ENCODE results near the gene CRLF1.

The CRLF1 gene, protein sequence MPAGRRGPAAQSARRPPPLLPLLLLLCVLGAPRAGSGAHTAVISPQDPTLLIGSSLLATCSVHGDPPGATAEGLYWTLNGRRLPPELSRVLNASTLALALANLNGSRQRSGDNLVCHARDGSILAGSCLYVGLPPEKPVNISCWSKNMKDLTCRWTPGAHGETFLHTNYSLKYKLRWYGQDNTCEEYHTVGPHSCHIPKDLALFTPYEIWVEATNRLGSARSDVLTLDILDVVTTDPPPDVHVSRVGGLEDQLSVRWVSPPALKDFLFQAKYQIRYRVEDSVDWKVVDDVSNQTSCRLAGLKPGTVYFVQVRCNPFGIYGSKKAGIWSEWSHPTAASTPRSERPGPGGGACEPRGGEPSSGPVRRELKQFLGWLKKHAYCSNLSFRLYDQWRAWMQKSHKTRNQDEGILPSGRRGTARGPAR

DNA sequence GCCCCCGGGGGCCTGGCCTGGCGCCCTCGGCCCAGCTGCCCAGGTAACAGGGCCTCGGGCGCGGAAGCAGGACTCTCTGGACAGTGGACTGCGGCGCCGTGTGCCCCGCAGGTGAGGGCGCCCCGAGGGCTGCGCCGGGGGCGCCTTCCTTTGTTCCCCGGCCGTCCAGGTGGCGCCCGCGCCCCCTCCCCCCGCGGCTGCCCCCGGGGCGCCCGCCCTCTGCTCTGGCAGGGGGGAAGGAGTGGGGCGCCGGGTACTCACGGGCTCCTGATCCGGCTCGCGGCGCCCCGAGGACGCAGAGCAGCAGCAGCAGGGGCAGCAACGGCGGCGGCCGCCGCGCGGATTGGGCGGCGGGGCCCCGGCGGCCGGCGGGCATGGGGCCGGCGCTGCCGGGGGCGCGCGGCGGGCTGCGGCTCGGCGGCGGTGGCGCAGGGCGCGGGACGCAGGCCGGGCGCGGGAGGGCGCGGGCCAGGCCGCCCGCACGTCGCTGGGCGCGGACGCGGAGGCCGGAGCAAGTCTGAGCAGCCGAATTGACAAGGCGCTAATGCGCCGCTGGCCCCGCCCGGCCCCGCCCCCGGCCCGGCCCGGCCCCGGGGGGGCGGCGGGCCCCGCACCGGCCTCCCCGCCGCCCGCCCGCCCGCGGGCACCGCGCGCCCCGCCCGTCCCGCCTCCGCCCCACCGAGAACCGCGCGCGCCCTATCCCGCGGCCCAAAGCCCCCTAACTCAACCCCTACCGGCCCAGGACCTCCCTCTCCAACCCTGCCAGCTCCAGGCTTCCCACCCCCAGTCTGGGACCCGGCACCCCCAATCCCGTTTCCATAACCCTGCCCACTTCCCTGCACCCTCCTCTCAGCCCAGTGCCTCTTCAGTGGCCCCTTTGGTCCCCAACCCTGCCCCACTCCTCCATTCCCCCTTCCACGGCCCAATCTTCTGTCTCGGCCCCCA lies at the start of gene CRLF1:
TSS of gene CRLF1 (minus strand) at position 519 of the 945 bp plus-strand sequence. CDS start at position 376, 143 bp downstream.
- DNase-seq, result no peak

GRCh38 chr19:18655173-18655844 lies 48.7 kb upstream of the CRLF1 start:
- no peak for DNase-seq

DNA sequence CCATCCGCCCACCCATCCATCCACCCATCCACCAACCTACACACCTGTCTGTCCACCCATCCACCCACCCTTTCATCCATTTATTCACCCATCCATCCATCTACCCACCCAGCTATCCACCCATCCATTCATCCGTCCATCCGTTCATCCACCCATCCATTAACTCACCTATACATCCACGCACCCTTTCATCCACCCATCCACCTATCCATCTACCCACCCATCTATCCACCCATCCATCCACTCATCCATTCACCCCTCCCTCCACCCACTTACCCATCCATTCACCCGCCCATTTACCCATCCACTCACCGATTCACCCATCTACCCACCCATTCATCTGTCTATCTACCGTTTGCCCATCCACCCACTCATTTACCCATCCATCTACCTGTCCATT lies 47.9 kb upstream of the CRLF1 start:
- DNase-seq, result no peak

DNA sequence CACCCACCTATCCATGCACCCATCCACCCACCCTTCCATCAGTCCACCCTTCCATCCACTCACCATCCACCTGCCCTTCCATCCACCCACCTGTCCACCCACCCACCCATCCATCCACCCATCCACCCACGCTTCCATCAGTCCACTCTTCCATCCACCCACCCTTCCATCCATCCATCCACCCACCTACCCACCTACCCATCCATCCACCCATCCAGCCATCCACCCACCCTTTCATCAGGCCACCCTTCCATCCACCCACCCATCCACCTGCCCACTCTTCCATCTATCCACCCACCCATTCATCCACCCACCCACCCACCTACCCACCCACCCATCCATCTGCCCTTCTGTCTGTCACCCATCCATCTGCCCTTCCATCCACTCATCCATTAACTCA lies 47.3 kb upstream of the CRLF1 start:
- DNase-seq, result no peak

GRCh38 chr19:18651733-18652132 lies 45.1 kb upstream of the CRLF1 start:
- no peak for DNase-seq

DNA sequence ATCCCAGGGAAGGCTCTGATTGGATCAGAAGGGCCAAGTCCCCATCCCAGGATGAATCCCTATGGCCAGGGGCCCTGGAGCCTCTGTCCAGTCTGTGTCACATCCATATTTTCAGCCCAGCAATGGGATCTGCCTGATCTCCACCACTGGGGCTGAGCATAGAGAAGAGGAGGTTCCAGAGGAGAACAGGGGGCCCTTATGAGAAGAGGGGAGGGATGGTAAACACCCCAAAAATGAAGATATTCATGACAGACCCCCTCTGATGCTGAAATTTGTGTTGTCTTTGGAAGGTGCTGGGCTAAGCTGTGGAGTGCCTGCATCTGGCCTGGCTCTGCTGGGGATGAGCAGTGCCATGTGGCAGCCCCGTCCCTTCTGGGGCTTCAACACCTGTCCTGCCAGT lies 44.7 kb upstream of the CRLF1 start:
- no peak for DNase-seq

DNA sequence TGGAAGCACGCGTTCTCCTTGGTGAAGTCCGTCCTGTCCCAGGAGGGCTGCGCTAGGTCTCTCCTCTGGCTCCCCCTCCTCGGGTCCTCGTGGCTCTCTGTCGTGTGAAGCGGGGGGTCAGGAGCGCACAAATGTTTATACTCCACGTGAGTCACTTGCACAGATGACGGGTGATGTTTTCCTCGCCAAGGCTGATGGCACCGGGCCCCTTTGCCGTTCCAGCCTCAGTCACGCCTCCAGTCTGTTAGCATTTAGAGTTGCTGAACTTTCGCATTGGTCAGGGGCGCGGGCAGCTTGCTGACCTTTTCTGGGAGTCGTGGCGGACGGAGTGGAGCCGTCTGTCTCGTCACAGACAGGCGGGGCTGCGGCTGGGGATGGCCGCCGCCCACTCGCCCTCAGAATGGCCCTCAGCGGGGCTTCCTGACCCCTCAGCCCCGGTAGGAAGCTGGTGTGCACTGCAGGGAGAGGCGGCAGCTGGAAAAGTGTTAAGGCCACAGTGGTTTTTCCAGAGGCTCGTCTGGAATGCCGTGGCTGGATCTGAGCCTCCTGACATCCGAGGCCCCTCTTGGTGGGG lies 44.0 kb upstream of the CRLF1 start:
- DNase-seq, result no peak

- DNase-seq, result no peak
Observed at GRCh38 chr19:18650021-18650390, 43.4 kb upstream of the CRLF1 start.

GRCh38 chr19:18649371-18650020 lies 42.9 kb upstream of the CRLF1 start:
- peak in 1 of 2 donors; percentile 13 for DNase-seq

GRCh38 chr19:18648973-18649315 lies 42.3 kb upstream of the CRLF1 start:
- no peak for DNase-seq

GRCh38 chr19:18647807-18648206 lies 41.2 kb upstream of the CRLF1 start:
- no peak for DNase-seq

GRCh38 chr19:18647371-18647767 lies 40.8 kb upstream of the CRLF1 start:
- DNase-seq, result no peak

- DNase-seq, result no peak
Observed at GRCh38 chr19:18646535-18647370, 40.2 kb upstream of the CRLF1 start.

DNA sequence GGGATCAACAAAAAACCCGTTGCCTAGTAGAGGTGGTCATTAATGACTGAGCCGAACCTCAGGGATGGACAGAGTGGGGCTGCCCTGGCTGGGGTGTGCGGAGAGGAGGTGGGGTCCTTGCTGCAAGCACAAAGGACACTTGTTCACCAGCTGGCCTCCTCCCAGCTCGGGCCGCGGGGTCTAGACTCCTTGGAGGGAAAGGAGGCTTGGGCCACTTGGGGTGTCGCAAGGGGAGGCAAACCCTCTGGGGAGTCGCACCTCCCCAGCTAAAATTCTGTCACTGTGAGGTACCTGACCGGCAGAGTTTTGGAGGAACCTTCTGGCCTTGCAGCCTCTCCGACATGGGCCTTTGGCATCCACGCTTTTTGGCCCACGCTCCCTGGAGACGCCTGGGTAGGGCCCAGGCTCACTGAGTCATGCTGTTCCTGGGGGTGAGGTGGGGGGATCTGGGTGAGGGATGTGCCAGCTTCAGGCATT lies 38.5 kb upstream of the CRLF1 start:
- no peak for DNase-seq

GRCh38 chr19:18644196-18645034 lies 37.8 kb upstream of the CRLF1 start:
- peak; percentile 6 to 77 for DNase-seq

DNA sequence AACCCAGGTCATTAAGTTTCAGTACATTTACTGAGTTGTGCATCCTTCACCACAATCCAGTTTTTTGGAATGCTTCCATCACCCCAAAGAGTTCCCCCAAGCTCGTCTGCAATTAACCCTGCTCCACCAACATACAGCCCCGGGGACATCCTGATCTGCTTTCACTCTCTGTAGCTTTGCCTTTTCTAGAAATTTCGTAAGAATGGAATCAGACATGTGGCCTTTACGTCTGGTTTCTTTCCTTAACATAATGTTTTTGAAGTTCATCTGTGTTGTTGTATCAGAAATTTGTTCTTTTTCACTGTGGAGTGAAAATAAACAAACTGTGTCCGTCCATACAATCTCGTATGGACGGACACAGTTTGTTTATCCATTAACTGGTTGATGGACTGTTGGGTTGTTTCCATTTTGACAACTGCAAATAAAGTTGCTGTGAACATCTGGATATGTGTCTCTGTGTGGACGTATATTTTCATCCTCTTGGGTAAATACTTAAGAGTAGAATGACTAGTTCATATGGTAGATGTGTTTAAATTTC lies 33.2 kb upstream of the CRLF1 start:
- no peak for DNase-seq

DNA sequence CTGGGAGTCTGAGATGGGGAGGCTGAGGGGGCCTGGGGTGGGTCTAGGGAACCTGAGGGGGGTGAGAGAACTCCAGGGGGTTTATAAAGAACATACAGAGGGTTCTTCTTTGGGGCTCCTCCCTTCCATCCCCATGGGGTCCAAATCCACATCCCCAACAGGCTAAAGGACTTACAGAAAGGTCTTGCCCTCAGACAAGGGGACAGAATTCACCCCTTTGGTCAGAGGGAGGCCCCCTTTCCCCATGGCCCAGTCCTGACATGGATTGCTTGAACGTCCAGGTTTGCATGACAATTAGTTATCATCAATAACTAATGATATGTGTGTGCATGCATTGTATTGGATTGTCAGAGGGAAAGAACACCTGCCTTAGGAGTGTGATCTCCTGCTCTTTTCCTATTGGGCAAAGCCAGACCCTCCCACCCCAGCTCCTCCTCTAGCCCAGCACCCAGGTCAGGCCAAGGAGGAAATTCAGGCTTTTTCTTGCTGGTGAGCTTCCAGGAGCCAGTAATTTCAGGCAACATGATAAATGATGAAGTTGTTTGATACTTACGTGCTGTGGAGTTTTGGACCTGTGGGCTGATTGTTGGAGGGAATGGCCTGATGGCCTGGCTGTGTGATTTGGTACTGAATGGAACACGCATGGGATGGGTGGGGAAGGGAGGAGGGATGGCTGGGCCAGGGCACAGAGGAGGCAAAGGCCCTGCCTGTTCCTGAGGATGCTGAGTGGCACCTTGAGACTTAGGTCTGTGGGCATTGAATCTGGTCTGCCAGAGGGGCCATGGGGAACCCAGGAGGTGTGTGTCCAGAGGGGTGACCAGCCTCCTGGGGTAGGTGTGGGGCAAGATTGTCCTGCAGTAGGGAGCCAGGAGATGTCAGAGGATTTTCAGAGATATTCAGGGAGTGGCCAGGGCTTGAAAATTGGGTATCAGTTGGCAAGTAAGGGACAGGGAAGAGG lies 31.4 kb upstream of the CRLF1 start:
- DNase-seq, result no peak

DNA sequence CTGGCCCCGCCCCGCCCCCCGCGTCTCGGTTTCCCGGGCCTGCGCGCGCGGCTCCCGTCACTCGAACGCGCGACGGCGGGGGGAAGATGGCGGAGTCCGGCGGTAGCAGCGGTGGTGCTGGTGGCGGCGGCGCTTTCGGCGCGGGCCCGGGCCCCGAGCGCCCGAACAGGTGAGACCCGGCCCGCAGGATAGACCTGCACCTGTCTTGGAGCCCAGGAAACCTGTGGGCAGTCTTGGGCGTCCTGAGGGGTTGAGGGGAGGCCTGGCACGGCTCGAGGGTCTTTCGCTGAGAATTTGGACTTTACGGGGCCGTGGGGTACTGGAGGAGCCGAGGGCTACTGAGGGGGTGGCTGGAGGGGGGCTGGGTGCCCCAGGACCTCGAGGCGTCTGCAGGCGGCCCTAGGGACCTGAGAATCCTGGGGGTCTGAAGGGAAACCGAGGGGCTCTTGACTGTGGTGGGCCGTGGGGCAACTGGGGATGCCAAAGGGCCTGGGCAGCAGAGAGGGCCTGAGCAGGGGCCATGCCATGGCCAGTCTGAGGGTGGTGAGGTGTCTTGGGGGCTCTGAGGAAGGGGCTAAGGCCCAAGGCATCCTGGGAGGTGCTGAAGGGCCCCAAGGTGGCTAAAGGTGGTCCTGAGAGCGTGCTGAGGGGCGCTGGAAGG lies 30.5 kb upstream of the CRLF1 start, which contains the start of gene KLHL26:
TSS of gene KLHL26 (plus strand) at position 60 of the 661 bp plus-strand sequence. CDS start at position 87, 27 bp downstream.
- no peak for DNase-seq

Measured in bone marrow (tissue), 2 donors.